CD14-positive monocyte (primary cell): Measurements from ENCODE around the gene SERPINB12. TPM values are rescaled to one million over a fixed set of nuclear protein-coding genes. Genes with fewer than 3 reads are reported as not detected.

ENCODE experiments used
- DNase-seq, 3 donors: peaks; one replicate each; pipeline ENCODE4 v3.0.0-alpha.2; 2011 to 2022
- H2AFZ ChIP-seq: 2 replicates; pipeline ENCODE4 v1.6.0; 2012; ENCODE audit warnings: mild to moderate bottlenecking, low read depth, low read length, inconsistent platforms; ENCODE audit not compliant: insufficient read depth, poor library complexity, severe bottlenecking
- H3K27ac ChIP-seq, 2 donors: 1 replicate in 1 of 2; 2 replicates in 1 of 2; pipeline ENCODE4 v1.5.1; 2012 to 2013; ENCODE audit warnings: low read length in 2 of 2, control low read depth in 1 of 2, inconsistent platforms in 1 of 2, low read depth in 1 of 2, mild to moderate bottlenecking in 1 of 2
- H3K27me3 ChIP-seq, 2 donors: one replicate each; pipeline versions ENCODE4 v1.6.0 to v1.6.1; 2011 to 2013; ENCODE audit warnings: low read length in 2 of 2; ENCODE audit not compliant: control insufficient read depth in 2 of 2, insufficient read depth in 2 of 2
- H3K36me3 ChIP-seq, 2 donors: replicated peaks in 1 of 2; 1 replicate in 1 of 2; 2 replicates in 1 of 2; pipeline versions ENCODE4 v1.5.1 to v1.6.1; 2012 to 2013; ENCODE audit warnings: low read length in 2 of 2, control low read depth in 1 of 2, inconsistent platforms in 1 of 2, mild to moderate bottlenecking in 1 of 2; ENCODE audit not compliant: insufficient read depth in 2 of 2, control insufficient read depth in 1 of 2
- H3K4me1 ChIP-seq, 2 donors: 1 replicate in 1 of 2; 2 replicates in 1 of 2; pipeline versions ENCODE4 v1.5.1 to v1.6.1; 2012 to 2013; ENCODE audit warnings: low read length in 2 of 2, control low read depth in 1 of 2, inconsistent platforms in 1 of 2, mild to moderate bottlenecking in 1 of 2, moderate library complexity in 1 of 2; ENCODE audit not compliant: insufficient read depth in 2 of 2, control insufficient read depth in 1 of 2
- H3K4me2 ChIP-seq: replicated peaks from 2 replicates; pipeline ENCODE3; 2012; ENCODE audit warnings: low read length, moderate library complexity, mild to moderate bottlenecking; ENCODE audit not compliant: poor library complexity, severe bottlenecking; ENCODE audit errors: extremely low read depth
- H3K4me3 ChIP-seq, 3 experiments: fragments of 200-600 bp in 1 of 3; sonication (generic) in 1 of 3; replicated peaks in 1 of 3; 1 replicate in 2 of 3; 2 replicates in 1 of 3; pipeline ENCODE4 v1.5.1; 2011 to 2013; ENCODE audit warnings: low read length in 3 of 3, mild to moderate bottlenecking in 3 of 3, control low read depth in 2 of 3, low read depth in 2 of 3, inconsistent platforms in 1 of 3, moderate library complexity in 1 of 3
- H3K79me2 ChIP-seq: 2 replicates; pipeline ENCODE4 v1.6.0; 2012; ENCODE audit warnings: mild to moderate bottlenecking, control low read depth, inconsistent platforms, low read length, moderate library complexity; ENCODE audit not compliant: insufficient read depth
- H3K9ac ChIP-seq: 2 replicates; pipeline ENCODE4 v1.6.0; 2017; ENCODE audit warnings: low read length, mild to moderate bottlenecking; ENCODE audit not compliant: insufficient read depth, poor library complexity, severe bottlenecking
- H3K9me3 ChIP-seq, 2 donors: replicated peaks in 1 of 2; 1 replicate in 1 of 2; 2 replicates in 1 of 2; pipeline versions ENCODE4 v1.5.1 to v1.6.1; 2012 to 2013; ENCODE audit warnings: low read length in 2 of 2, control low read depth in 1 of 2; ENCODE audit not compliant: control insufficient read depth in 1 of 2, insufficient read depth in 1 of 2
- H4K20me1 ChIP-seq: 2 replicates; pipeline ENCODE4 v1.6.0; 2012; ENCODE audit warnings: mild to moderate bottlenecking, low read length, control low read depth, moderate library complexity; ENCODE audit not compliant: insufficient read depth
- H3K27ac Mint-ChIP-seq, 7 donors: one replicate each; pipeline ENCODE4 v1.8.0; 2020; ENCODE audit warnings: mild to moderate bottlenecking in 7 of 7, mixed read lengths in 7 of 7, moderate library complexity in 6 of 7, inconsistent platforms in 2 of 7
- H3K27me3 Mint-ChIP-seq, 3 donors: one replicate each; pipeline ENCODE4 v1.8.0; 2021 to 2022; ENCODE audit warnings: low read depth in 3 of 3, mild to moderate bottlenecking in 3 of 3, mixed read lengths in 3 of 3, moderate library complexity in 3 of 3, inconsistent platforms in 1 of 3
- H3K36me3 Mint-ChIP-seq, 2 donors: one replicate each; pipeline ENCODE4 v1.8.0; 2020; ENCODE audit warnings: mixed read lengths in 2 of 2, inconsistent platforms in 1 of 2, mild to moderate bottlenecking in 1 of 2
- H3K4me1 Mint-ChIP-seq: one replicate; pipeline ENCODE4 v1.8.0; 2020; ENCODE audit warnings: mild to moderate bottlenecking, mixed read lengths
- H3K4me3 Mint-ChIP-seq, 2 donors: one replicate each; pipeline ENCODE4 v1.8.0; 2020; ENCODE audit warnings: mild to moderate bottlenecking in 2 of 2, mixed read lengths in 2 of 2, moderate library complexity in 1 of 2
- H3K9me3 Mint-ChIP-seq, 7 donors: one replicate each; pipeline ENCODE4 v1.8.0; 2020 to 2022; ENCODE audit warnings: mixed read lengths in 7 of 7, mild to moderate bottlenecking in 6 of 7, moderate library complexity in 6 of 7, inconsistent platforms in 2 of 7
- WGBS: methylation state at CpG from one replicate; pipeline ENCODE4 v1.1.5; 2013; ENCODE audit warnings: missing lambda C conversion rate; ENCODE audit not compliant: insufficient coverage; 5-methylcytosine and 5-hydroxymethylcytosine counted together
- intact Hi-C, 2 donors: fragments of 100-400 bp; cut with micrococcal nuclease; formaldehyde crosslinking; loops; one replicate each; pipeline versions ENCODE4 v1.15.0 to v1.15.1; 2023
- polyA plus RNA-seq, 3 donors: library from polyadenylated mRNA; depleted of rRNA in 1 of 3; unstranded in 2 of 3; stranded (reverse) in 1 of 3; fragments of 300-500 nt in 2 of 3; fragments of >200 nt in 1 of 3; fragmentation: Illumina TruSeq in 2 of 3; gene quantifications; 1 replicate in 2 of 3; 2 replicates in 1 of 3; pipeline ENCODE4 v1.2.3, GENCODE V29; 2012 to 2021
- TF ChIP-seq, protein P1 (sequence below): fragments of 200-600 bp; IDR thresholded peaks from one replicate; pipeline ENCODE4 v1.8.0; 2022; ENCODE audit warnings: antibody characterized with exemption, mild to moderate bottlenecking

Gene SERPINB12
- polyA plus RNA-seq, 3 donors = not detected

DNA sequence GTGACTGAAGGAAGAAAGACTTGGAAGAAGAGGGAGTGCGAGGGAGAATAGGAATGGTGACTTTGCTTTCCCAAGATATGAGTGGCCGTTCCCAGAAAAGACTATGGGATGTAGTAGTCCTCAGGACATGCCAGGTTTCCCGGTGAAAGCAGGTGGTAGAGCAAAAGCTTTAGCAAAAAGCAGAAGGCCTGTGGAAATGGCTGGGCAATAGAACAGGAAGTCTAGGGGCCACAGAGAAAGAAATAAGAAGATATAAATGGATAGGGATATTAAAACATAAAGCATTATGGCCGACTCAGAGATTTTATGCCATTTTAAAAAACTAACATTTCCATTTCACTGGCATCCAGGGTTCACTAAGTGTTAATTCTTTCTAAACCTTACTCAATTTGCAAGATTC, 43.8 kb downstream of the SERPINB12 start:
- DNase-seq = peak in 1 of 3 donors; percentile 12
- H3K4me1 ChIP-seq = peaks cover 43 to 44% of the 10 kb centered on the region in 2 donors
- no peak overlapping the region for H3K27ac ChIP-seq
- no peak overlapping the region for H3K4me2 ChIP-seq
- H3K36me3 ChIP-seq = no peaks in the 10 kb centered on the region
- no peak overlapping the region for H3K9ac ChIP-seq
- no peaks in the 10 kb centered on the region for H3K9me3 ChIP-seq
- no peaks in the 10 kb centered on the region for H4K20me1 ChIP-seq
- Mint-ChIP-seq H3K27ac (peak overlapping the region; percentile 20 to 90 (median 57)), H3K4me1 (peaks cover 43% of the 10 kb centered on the region), H3K27me3 (no peaks in the 10 kb centered on the region), H3K36me3 (no peaks in the 10 kb centered on the region), H3K9me3 (peaks cover 0 to 8% (median 4%) of the 10 kb centered on the region in 7 donors), H3K4me3 (peak overlapping the region in 1 of 2 donors; percentile 62)
- H3K4me3 ChIP-seq = no peak overlapping the region
- intact Hi-C loops = no loop called here
- no peaks in the 10 kb centered on the region for H3K79me2 ChIP-seq
- WGBS = 72% methylated on average over 3 of the region's 4 CpGs
- H3K27me3 ChIP-seq = no peaks in the 10 kb centered on the region
- TF ChIP-seq, protein P1, sequence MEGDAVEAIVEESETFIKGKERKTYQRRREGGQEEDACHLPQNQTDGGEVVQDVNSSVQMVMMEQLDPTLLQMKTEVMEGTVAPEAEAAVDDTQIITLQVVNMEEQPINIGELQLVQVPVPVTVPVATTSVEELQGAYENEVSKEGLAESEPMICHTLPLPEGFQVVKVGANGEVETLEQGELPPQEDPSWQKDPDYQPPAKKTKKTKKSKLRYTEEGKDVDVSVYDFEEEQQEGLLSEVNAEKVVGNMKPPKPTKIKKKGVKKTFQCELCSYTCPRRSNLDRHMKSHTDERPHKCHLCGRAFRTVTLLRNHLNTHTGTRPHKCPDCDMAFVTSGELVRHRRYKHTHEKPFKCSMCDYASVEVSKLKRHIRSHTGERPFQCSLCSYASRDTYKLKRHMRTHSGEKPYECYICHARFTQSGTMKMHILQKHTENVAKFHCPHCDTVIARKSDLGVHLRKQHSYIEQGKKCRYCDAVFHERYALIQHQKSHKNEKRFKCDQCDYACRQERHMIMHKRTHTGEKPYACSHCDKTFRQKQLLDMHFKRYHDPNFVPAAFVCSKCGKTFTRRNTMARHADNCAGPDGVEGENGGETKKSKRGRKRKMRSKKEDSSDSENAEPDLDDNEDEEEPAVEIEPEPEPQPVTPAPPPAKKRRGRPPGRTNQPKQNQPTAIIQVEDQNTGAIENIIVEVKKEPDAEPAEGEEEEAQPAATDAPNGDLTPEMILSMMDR = no peak
- peak overlapping the region; percentile 7 for H2AFZ ChIP-seq

DNA sequence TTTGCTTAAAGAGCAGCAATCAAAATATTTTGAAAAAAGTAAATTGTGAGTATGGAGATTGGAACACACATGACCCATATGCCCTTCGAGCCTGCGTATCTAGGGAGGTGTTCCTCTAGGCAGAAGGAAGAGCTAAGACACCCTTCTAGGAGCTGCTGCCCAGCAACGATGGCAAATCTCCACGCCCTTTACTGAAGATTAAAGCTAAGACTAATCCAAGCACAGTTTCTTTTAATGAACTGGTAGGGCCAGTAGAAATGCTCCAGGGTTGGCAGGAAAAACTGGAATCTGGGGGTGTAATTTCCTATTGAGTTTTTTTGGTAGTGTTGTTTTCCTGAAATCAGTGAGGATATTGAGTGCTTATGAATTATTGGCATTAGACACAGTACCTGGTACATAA, 44.3 kb downstream of the SERPINB12 start:
- H3K27ac ChIP-seq = no peak overlapping the region
- no peaks in the 10 kb centered on the region for H3K27me3 ChIP-seq
- no peak overlapping the region for H3K4me3 ChIP-seq
- H4K20me1 ChIP-seq = no peaks in the 10 kb centered on the region
- no peak overlapping the region for H3K27ac Mint-ChIP-seq
- H3K36me3 Mint-ChIP-seq = no peaks in the 10 kb centered on the region
- peaks cover 44 to 48% of the 10 kb centered on the region in 2 donors for H3K4me1 ChIP-seq
- H3K9me3 ChIP-seq = no peaks in the 10 kb centered on the region
- H3K36me3 ChIP-seq = no peaks in the 10 kb centered on the region
- H3K4me1 Mint-ChIP-seq = peaks cover 47% of the 10 kb centered on the region
- H3K4me3 Mint-ChIP-seq = no peak overlapping the region
- no peak overlapping the region for H3K4me2 ChIP-seq
- TF ChIP-seq, protein P1 = no peak
- intact Hi-C loops = no loop called here
- no peaks in the 10 kb centered on the region for H3K27me3 Mint-ChIP-seq
- peaks cover 3 to 10% (median 7%) of the 10 kb centered on the region in 7 donors for H3K9me3 Mint-ChIP-seq
- no peak for DNase-seq
- H2AFZ ChIP-seq = no peak overlapping the region
- no peaks in the 10 kb centered on the region for H3K79me2 ChIP-seq
- no peak overlapping the region for H3K9ac ChIP-seq
- WGBS = 100% methylated on average over 4 of the region's 4 CpGs
